HuH-7.5 (cell line): ENCODE results near the gene GAS2.
"Not testable (repeated sequence)": the region's sequence is repeated elsewhere in the genome, so short reads cannot be mapped to it uniquely, and the experiment has no call there.

Experiments
- DNase-seq: peaks from one replicate; pipeline ENCODE4 v3.0.0; 2011; ENCODE audit warnings: low spot score

Gene GAS2

DNA sequence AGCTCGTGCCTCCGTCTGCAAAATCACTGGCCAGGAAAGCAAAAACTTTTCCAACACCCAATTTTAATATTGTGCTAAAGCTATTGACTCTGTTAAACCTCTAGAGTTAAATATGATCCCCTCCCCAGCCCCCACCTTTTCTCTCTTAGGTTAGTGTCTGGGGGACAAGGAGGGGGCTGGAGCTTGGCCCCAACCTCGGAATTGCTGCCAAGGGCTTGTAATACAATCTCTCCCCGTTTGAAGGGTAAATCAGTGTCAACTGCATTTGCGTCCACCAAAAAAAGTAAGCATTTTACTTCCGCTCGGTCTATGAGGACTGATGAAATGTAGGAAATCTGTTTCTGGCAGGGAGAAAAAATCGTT lies at the start of gene GAS2:
GAS2 (plus strand) TSS at position 287 of the 363 bp plus-strand sequence. CDS start 8,259 bp downstream, outside the sequence.
- DNase-seq = no peak

DNA sequence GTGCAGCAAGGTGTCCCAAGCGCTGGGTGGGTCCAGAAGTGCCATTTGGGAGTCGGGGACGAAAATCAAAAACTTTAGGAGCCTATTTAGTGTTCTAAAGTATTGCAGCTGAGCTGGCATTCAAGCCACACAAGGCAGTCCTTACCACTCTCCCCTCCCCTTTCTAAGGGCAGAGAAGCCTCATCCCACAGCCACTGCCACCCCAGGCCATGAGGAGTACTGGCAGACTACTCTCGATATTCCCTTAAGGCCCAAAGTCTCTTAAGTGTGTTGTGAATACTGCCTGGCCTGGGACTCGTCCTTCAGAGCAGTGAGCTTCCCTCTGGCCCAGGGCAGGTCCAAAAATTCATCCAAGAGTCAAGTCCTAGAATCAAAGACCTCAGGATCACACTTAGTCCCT lies 48.5 kb upstream of the GAS2 start:
- no peak for DNase-seq

DNA sequence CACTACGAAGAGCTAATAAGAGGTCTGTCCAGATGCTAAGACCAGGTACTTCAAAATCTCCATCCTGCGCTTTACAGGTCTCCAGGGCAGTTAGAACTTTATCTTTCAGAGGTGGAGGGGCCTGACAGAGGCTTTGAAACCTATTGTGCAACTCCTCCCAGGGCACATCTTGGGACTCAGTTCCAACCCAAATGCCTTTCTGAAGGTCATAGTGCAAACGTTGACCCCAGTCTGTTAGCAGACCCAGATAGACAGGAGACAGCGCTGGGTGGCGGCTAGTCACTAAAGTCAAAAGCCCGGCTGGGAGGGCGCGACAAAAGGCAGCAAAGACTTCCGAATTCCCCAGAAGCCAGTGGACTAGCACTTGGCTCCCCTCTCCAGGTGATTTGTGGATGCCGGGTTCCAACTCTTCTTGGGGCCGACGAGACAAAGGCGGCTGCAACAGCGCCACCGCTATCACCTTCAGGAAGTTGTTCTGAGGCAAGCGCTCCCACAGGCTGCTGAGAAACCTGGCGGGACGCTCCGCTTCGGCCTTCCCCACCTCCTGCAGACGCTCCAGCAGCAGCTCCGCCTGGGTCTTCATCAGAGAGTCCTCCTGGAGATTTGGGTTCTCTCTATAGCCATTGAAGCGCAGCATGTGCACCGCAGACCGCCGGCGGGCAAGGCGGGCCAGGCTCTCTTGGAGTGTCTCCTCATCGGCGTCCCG lies 41.5 kb upstream of the GAS2 start:
- peak; percentile 14 for DNase-seq

DNA sequence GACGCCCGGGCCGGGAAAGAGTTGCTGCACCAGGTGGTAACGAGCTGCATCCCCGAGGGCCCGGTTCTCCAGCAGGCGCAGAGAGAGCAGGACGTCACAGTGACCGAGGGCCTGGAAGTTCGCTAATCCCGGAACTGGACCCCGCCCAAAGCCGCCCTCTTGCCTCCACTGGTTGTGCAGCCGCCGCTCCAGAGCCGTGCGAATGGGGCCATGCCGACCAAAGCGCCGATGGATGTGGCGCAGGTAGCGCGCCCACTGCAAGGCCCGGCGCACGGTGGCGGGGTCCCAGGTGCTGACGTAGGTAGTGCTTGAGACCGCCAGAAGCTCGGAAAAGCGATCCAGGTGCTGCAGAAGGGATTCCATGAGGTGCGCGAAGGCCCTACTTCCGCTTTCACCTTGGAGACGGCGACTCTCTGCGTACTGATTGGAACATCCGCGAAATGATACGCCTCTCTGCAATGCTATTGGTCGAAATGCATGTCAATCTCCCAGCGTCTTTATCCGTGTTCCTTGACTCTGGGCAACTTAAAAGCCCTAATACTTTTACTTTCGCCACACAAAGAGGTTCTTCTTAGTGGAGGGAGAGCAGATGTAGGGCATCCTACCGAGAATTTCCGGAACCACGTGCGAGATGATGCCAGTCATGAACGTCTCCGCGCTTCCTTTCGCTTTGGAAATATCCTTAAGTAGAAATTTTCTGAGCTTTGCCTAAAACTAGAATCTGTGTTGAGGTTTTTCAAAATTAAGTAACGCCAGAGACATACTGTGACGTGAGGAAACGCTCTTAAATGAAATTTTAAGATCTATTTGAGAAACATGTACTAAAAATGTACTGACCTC lies 40.7 kb upstream of the GAS2 start, which contains the start of gene FANCF:
FANCF (minus strand) TSS at position 376 of the 840 bp plus-strand sequence; CDS start at position 363, 13 bp downstream.
- peak; percentile 56 for DNase-seq

DNA sequence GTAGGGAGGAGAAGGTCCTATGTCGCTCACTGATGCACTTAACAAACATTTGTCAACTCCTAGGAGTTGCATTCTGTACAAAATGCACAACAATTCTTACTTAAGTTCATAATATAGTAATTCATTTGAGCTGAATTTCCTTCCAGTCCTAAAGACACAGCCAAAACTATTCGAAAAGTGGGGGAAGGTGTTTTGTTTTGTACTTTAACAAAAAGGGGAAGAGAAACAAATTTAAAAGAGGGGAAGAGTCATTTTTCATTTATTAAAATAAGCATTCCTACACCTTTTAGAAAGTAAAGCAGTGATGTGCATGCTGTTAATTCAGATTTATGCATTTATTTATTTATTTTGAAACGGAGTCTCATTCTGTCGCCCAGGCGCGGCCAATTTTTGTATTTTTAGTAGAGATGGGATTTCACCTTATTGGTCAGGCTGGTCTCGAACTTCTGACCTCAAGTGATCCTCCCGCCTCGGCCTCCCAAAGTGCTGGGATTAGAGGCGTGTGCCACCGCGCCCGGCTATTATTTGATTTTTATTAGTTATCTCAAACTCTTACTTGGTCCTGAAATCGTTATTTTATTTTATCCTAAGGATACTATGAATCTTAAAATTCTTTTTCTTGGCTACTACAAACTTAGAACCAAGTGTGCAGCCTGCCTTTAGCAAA lies 39.7 kb upstream of the GAS2 start:
- DNase-seq = no peak

DNA sequence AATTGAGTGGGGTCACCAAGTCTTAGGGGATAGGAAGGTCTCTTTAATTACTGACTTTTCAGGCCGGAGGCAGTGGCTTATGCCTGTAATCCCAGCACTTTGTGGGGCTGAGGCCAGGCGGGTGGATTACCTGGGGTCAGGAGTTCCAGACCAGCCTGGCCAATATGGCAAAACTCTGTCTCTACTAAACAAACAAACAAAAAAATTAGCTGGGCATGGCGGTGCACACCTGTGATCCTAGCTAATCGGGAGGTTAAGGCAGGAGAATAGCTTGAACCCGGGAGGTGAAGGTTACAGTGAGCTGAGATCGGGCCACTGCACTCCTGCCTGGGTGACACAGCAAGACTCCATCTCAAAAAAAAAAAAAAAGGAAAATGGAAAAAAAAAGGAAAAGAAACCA lies 39.0 kb upstream of the GAS2 start:
- no peak for DNase-seq

DNA sequence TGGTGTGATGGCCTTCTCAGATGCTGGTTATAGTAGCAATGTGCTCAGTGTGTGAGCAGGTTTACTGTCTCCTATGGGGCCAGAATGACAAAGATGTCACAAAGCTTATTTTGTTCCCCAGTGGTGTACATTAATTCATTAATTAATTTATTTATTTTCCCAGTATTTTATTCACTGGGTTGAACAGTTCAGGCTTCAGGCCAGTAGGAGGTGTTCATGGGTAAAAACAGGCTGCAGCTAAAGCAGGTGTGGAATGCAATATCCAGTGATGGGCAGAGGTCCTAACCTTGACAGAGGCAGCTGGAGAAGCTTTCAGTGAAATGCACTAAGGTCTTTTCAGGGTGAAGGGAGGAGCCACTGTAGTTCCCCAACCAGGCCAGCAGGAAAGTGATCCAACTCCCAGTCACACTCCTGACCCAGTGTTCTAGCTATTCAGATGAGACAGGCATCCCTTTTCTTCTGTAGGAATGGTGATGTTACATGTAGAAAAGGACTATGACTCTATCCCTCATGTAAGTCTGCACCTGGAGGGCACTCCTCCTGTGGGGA lies 33.0 kb upstream of the GAS2 start:
- no peak for DNase-seq

DNA sequence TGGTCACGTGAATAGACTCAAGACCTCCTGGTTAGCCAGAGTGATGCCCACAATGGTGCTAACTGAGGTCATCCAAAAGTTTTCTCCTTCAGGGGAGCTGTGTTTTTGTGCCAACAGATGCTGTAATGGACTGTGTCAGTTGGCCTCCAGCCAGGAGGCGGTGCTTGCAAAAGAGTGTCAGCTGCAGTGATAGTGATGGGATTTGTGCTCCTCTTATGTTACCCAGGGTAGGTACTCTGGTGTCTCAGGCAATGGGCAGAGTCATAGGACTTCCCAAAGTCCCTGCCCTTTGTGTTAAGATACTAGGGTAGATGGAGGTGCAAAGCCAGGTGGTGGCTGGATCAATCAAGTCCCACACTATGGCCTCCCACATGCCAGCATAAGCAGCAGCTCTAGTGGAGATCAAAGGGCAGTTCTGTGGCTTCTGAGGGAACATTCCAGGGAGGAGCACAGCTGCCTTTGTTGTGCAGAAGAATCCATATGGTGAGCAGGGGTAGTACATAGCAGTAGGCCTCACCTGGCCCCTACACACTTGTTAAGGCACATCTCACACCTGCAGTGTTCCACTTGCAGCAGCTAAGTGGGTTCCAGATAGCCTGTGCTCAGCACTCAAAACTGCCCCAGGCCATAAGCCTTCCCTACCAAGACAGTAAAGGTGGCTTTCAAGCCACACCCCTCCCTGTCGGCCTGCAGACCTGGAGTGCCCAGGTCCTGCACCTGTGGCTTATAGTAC lies 31.3 kb upstream of the GAS2 start:
- DNase-seq = no peak

DNA sequence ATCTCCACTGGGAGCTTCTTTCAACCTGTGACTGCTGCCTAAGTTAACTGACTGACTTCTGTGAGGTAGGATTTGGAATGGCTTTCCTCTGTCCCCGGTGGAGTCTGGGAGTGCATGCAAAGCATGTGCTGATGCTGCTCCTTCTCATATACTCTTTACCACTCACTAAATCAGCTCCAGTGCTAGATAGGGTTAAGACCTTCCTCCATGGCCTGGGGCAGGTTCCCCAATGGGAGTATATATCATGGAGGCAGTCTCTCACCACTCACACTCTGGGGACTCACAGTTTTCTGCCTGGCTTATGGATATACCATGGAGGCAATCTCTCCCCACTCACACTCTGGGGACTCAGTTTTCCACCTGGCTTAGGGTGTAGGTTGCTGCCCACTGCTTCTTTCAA lies 30.7 kb upstream of the GAS2 start:
- DNase-seq = no peak

DNA sequence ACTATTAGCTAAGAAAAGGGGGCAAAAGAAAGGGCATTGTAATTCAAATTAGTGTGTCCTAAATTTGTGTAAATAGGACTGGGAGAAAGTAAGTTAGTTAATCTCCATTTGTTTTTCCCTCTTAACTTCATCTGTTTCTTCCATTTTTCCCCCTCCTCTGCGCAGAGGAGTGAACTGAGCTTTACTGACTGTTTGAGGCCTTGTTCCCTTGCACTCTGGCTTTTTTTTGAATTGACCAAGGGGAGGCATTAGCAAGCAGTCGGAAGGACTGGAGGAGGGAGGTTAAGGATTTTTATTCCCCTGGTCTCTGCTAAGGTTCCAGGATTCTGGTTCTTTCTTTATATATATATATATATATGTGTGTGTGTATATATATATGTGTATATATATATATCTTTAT lies 25.5 kb upstream of the GAS2 start:
- DNase-seq = no peak

DNA sequence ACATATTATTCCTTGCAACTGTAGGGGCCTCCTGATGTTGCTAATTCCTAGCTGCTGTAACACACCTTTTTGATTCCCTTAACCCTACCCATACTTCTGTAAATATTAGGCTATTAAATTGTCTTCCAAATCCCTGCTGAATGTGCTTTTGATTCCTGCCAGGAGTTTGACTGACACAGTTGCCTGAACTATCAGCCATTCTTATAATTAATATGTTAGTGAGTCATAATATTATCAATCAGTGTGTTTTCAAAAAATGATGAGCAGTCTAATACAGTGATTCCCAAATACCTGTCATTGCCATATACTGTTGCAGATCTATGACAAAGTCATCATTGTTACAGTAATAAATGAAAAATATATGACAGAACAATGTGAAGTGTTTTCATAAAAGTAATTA lies 24.9 kb upstream of the GAS2 start:
- DNase-seq = no peak

DNA sequence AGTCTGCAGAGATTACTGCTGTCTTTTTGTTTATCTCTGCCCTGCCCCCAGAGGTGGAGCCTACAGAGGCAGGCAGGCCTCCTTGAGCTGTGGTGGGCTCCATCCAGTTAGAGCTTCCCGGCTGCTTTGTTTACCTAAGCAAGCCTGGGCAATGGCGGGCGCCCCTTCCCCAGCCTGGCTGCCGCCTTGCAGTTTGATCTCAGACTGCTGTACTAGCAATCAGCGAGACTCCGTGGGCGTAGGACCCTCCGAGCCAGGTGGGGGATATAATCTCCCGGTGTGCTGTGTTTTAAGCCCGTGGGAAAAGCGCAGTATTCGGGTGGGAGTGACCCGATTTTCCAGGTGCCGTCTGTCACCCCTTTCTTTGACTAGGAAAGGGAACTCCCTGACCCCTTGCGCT lies 14.1 kb upstream of the GAS2 start:
- not testable (repeated sequence) for DNase-seq

DNA sequence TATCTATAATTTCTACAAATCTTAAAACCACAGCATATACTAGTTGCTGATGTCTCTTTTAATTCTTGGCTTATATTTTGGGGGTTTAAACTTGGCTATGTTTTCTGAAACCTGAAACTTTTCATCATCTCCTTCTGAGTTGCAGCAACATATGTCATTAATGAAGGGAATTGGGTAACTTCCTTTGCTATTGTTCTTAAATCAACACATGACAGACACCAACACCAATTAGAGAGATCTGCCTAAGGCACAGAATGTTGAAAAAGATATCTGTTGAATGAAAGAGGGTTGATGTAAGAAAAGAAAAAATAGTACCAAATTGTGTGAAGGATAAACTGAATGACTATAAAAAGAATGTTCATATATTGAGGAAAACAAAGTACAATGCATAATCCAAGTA lies 10.3 kb upstream of the GAS2 start:
- DNase-seq = no peak

DNA sequence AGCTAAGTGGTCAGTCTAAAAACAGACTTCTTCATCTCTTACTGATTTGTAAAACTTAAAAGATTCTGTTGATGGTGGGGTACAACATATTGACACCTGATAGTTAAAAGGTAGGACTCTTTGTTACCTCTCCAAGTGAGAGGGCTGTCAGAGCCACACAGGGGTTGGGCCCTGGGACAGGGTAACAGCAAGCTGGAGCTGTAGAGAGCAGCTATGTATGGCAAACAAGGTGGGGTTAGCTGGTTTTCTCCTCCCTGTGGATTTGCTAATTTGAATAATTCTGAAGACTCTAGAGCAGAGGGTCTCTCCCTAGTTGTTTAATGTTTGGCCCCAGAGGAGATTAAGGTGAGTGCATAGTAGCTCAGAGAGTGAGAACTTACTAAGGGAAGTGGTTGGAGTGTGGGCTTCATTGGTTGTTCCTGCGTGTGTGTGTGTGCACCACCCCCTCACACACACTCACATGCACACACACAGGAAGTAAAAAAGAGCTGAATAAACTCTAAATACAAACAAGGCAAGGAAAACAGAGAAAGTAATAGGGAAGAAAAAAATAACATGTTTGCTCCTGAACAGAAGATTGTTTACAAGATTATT lies 9.2 kb upstream of the GAS2 start:
- no peak for DNase-seq

DNA sequence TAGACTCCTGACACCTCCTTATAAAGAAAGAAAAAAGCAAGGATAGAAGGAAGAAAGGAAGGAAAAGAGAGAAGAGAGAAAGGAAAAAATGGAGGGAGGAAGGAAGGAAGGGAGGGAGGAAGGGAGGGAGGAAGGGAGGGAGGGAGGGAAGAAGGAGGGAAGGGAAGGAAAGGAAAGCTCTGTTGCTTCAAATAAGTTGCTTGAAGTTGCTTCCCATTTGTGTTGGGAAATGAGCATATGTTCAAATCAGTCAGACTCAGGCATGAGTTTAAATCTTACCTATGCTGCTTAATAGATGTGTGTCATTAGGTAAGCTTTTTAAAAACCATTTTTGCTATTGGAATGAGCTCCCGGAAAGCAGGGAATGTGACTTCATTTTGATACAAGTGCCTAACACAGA lies 6.6 kb upstream of the GAS2 start:
- no peak for DNase-seq

DNA sequence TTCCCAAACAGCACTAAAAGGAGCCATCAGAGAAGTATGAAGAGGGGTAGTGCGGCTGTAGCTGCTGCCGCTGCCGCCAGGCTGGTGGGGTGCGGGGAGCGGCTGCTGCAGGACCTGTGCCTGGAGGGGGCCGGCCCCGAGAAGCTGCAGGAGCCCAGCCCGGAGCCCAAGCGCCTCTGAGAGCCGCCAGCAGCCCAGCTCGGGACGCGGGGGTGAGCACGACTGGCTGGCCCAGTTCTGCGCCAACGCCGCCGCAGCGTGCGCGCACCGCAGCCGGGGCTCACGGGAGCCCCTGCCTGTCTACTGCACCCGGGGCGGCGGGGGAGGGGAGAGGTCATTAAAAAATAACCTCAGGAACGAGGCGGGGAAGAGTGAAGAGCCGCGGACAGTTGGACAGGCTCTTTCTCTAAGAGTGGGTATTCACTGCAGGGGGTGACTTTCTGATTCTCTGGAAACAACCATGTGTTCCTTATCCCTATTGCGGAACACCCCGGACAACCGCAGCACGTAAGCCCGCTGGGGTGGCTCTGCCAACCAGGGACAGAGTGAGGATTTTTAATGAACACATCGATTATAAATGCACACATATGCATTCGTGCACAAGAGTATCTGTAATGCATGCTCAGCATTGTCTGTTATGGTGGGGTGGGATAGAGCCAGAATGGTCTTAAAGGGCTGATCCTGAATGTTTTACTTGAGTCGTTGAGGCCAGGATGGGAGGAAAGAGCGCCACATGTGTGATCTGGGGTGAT lies 453 bp downstream of the GAS2 start:
- peak; percentile 34 for DNase-seq

DNA sequence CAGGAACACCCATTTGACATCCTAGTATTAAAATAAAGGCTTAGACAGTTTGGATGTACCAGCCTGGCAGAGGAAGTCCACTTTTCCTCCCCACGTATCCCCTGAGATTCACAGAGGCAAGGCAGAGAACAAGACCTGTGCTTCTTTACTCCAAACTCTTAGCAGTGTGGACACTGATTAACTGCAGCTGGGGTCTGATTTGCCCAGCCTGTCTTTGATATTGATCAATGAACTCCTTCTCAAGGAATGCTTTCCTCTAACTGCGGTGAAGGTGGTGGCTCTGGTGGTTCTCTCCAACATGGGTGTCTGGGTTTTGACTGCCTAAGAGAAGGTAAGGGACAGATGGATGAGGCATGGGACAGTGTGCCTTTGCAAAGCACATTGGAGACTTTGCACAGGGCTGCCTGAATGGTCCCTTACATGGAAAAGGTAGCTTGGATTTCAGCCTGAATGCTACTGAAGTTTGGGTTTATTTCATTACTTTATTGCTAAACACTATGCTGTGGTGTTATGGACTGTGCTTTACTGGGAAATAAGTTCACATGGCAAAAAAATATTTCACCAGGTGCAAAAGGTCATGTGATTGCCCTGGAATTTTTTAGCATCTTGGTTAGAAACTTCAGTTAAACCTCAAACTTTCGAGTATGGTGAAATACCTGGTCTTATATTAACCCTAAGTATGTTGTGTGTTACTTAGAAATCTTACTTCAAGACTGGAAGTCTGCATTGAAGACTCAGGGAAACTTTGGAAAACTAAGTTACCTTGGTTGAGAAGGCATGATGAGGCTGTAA lies 1.8 kb downstream of the GAS2 start:
- no peak for DNase-seq

DNA sequence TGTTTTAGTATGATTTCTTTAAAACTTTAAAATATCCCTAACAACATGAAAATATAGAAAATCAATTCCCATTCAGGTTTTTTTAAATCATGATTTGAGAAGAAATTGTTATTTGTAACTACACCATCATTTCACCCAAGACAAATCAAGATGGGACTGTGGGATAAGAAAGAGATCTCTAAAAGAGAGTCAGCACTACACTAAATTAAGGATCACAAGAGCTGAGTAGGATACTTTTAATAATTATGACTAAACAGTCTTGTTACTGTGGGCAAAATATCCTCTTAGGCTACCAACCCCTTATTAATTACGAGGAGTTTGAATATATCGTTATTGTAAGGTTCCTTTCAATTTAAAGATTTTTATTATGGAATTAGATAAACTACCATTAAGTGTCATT lies 3.0 kb downstream of the GAS2 start:
- DNase-seq = no peak

DNA sequence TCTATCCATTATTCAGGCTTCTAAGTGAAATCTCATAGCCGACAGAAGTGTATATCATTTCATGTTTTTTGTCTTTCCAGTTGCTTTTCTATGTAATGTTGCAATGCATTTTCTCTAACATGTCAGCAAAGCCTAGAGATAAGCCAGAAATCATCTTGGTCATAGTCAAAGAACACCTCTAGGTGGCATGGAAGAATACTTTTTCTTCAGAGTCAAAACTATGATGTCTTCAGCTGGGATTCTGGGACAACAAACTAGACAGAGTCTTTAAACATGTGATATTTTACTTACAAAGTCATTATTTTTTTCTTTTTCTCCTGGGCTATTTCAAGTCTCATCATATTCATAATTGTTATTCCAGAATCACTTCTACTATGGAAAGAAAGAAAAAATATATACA lies 4.4 kb downstream of the GAS2 start:
- no peak for DNase-seq

DNA sequence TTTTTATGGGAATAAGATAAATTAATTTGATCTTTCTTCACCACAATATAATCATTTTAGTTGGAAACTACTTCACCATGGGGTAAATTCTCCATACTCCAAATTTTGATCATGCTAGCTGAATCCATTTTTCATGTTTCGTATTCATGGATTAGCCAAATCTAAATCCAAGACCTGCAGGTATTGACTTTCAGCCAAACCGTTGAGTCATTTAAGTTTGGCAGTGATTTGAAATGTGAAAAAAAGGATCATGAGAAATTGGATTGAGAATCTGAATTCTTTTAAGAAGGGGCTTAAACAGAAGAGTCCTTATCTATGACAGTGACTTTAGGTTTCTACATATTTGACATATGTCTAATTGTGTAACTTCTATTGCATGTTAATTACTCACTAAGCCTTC lies 5.3 kb downstream of the GAS2 start:
- DNase-seq = no peak
